ELF-1 (cell line): ENCODE data around the gene FRMD4A.
A peak's percentile ranks its signal among the peaks of the same experiment; 100 is the strongest.
"Not testable (repeated sequence)": the region's sequence is repeated elsewhere in the genome, so short reads cannot be mapped to it uniquely, and the experiment has no call there.

Experiments used
- DNase-seq: peaks from one replicate; pipeline ENCODE4 v3.0.0-alpha.2; 2016; ENCODE audit warnings: low read depth, low spot score

FRMD4A gene

GRCh38 chr10:14106828-14107227 is 223.9 kb downstream of the FRMD4A start:
- no peak for DNase-seq

GRCh38 chr10:14102056-14102455 is 228.7 kb downstream of the FRMD4A start:
- peak; percentile 62 for DNase-seq

DNA sequence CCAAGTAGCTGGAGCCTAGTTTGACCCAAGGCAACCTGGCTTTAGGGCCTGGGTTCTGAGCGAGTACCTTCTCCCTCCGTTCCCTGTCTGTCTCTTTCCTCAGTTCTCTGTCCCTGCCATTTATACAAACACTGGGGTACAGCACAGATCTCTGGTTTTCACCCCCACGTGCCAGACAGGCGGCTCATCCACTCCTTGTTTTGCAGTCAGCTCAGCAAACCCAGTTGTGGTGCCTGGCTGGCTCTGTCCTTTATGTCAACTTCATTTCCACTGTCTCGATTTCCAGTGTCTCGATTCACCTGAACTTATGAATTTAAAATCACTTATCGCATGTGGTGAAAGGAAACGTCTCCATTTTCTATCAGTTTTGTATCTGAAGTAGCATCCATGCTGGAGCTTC is 230.8 kb downstream of the FRMD4A start:
- no peak for DNase-seq

- peak; percentile 56 for DNase-seq
Measured at GRCh38 chr10:14093730-14094484, 236.8 kb downstream of the FRMD4A start.

GRCh38 chr10:14092799-14093198 is 237.9 kb downstream of the FRMD4A start:
- DNase-seq = no peak

- DNase-seq = no peak
Measured at GRCh38 chr10:14089556-14090292, 241.0 kb downstream of the FRMD4A start.

- DNase-seq = no peak
Measured at GRCh38 chr10:14087566-14087965, 243.2 kb downstream of the FRMD4A start.

GRCh38 chr10:14086596-14086995 is 244.1 kb downstream of the FRMD4A start:
- no peak for DNase-seq

GRCh38 chr10:14084875-14085274 is 245.8 kb downstream of the FRMD4A start:
- DNase-seq = no peak

GRCh38 chr10:14080795-14081194 is 249.9 kb downstream of the FRMD4A start:
- DNase-seq = no peak

GRCh38 chr10:14077430-14077829 is 253.3 kb downstream of the FRMD4A start:
- DNase-seq = no peak

- no peak for DNase-seq
Measured at GRCh38 chr10:14074062-14074884, 256.5 kb downstream of the FRMD4A start.

DNA sequence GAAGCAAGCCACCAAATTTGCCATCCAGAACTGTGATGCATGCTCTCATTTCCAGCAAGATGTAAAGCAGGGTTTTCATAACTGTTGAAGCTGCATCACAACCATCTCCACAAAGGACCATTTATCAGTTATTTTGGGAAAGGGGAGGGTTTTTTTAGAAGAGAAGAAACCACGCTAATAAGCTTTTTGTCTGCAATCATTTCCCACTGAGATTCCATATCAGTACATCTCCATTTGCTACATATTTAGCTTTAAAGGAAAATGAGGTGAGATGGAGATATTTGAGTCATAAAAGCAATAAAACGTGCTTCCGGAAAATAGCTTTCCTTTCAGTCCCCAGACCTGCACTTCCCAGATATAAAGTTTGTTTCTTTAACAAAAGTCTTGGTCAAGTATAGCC is 258.2 kb downstream of the FRMD4A start:
- no peak for DNase-seq

DNA sequence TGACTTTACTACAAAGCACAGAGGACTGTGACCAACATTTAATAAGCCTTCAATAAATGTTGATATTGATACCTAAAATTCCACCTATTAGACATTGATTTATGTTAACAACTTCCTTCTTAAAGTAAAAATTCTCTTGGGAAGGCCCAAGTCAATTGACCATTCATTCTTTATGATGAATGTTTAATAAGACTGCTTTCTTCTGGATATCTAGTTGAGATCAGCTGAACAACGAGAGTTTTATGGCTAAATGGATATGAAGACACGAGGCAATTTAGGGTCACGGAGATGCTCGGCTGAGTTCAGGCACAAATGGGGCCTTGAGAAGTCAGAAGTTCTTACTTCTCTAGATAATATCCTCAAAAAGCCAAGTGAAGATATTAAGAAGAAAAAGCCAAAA is 258.8 kb downstream of the FRMD4A start:
- DNase-seq = no peak

DNA sequence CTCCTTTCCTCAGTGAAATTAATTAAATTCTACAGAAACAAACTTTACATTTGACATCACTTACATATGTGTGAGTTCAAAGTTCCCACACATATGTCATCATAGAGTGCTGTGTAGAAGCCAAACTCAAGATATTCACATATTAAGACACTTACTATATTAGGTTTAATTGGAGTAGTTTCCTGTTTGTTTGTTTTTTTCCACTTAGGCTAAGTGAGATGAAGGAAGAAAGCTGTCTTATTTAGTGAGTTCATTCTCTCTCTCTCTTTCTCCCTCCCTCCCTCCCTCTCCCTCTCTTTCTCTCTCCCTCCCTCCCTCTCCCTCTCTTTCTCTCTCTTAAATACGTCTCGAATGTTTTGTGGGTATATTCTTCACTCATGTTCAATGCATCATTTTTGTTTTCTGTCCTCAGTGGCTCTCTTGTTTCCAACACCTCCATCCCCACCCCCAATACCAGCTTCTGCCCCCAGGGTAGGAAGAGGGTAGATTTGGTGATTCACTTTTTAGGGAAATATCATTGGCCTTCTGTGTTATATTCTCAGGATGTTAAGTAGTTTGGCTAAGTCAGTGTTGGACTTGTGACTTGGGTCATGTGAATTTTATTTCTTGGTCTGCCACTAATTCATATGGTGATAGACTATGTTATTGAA is 262.0 kb downstream of the FRMD4A start:
- no peak for DNase-seq

GRCh38 chr10:14067638-14068037 is 263.1 kb downstream of the FRMD4A start:
- not testable (repeated sequence) for DNase-seq

- DNase-seq = no peak
Measured at GRCh38 chr10:14066106-14066505, 264.6 kb downstream of the FRMD4A start.

DNA sequence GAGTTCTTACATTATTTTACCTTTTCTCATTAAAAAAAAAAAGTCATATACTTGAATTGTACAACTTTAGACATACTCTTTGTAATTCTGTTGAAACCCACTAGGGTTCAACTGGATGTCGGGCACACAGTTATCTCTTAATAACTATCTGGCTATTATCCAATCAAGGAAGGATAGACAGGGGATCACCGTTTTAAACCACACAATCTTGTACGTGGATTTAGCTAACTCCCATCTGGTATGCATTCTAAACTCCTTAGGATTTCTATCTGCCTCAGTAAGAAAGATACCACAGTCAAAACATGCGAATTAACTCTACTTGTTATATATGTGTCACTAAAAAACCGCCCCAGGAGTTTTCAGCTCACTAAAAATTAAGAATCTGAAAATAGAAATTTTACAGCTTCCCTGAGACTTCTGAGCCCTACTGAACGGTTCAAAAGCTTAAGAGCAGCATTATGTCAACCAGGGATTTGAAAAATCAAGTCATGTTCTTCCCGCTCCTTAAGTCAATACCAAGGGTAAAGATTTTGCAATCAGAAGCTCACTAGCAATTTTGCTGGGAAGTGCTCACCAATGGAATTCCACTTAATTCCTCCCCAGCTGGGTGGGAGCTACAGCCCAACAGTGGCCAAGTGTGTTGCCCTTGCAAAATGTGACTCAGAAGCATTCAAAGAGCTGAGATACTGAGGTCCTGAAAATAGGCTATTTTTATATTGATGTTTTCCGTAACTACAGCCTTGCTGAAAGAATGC is 267.0 kb downstream of the FRMD4A start:
- DNase-seq = peak; percentile 17

DNA sequence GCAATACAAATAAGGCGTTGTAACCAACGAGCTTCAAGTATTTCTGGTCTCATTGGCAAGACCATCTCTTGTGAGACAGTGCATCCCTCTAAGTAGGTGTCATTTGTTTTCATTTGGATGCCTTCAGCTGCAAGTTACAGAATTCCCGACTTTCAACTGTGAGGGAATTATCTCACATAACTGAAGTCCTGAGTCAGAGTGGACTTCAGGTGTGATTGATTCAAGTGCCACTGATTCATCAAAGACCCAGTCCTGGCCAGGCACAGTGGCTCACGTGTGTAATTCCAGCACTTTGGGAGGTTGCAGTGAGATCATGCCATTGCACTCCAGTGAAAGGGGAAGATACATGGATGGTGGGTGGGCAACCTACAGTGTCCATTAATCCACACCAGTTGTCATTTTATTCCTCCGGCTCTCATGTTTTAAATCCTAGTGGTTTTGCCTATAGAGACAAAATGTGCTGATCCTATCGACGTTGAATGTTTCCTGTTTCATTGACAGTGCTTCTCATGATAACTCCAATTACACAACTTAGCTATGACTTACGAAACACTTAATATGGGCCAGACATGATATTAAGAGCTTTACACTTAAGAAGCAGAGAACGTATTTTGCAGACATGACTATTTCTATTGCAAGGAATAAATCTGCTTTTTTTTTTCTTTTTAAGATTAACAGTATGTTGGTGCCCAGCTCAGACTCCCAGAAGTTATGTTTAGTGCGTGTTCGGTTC is 268.0 kb downstream of the FRMD4A start:
- DNase-seq = no peak

DNA sequence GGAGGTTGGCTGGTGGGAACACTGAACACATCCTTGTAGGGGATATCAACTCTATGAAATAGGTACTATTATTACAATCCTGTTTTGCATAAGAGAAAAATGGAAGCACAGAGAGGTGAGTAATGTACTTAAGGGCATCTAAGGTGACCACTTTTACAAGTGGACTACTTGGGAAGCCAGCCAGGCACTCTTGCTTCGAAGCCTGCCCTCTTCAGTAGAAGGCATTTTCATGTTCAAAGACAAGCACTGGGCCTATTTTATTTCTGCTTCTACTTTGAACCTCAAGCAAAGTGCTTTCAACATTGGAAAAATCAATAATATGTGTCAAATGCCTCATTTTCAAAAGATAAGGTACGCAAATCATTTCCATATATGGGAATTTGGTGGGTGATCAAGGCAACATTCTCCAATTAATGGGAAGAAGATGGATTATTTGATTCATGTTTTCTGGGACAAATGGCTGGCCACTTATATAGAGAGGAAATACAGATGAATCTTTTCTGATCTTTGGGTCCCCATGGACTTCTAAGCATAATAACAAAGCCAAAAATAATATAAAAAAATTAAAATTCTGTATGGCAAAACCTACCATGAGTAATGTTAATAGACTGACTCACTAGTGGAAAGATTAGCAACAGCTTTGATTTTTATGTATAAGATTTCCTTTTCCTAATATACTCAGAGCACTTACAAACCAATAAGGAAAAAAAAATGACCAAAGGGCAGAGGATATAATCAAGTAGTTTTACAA is 270.2 kb downstream of the FRMD4A start:
- DNase-seq = no peak
